SK-N-SH (cell line): ENCODE measurements around the gene TRIP13. TPM values are rescaled to one million over a fixed set of nuclear protein-coding genes. Genes with fewer than 3 reads are reported as not detected.

Experiments used
- CTCF ChIA-PET: fragments of 300-600, 350-600 bp; formaldehyde crosslinking; extraction: SDS; loops from one replicate; lab custom pipeline; 2021; lab: Yijun Ruan, JAX
- POLR2A ChIA-PET: fragments of 350-600 bp; sonication (Branson Sonifier 250); formaldehyde crosslinking; extraction: SDS; loops from one replicate; lab custom pipeline; 2020; ENCODE audit warnings: antibody characterized with exemption, inconsistent platforms; lab: Yijun Ruan, JAX
- DNase-seq: peaks from one replicate; pipeline ENCODE4 v3.0.0; 2012
- H2AFZ ChIP-seq: fragments of 200-600 bp; sonication (generic); 2 replicates; pipeline ENCODE4 v1.8.1; 2016; ENCODE audit warnings: antibody characterized with exemption, mild to moderate bottlenecking, low read depth
- H3F3A ChIP-seq: fragments of 200-600 bp; sonication (generic); replicated peaks from 2 replicates; pipeline ENCODE3; 2016; ENCODE audit warnings: antibody characterized with exemption, mild to moderate bottlenecking; ENCODE audit not compliant: insufficient read depth
- H3K27ac ChIP-seq, 2 experiments: fragments of 200-500 bp in 1 of 2; fragments of 200-600 bp in 1 of 2; sonication (Bioruptor generic) in 1 of 2; sonication (generic), shearing (Covaris generic) in 1 of 2; 2 replicates each; pipeline versions ENCODE4 v1.5.1 to v1.6.1; 2014 to 2016; ENCODE audit warnings: low read depth in 2 of 2, inconsistent platforms in 1 of 2, low read length in 1 of 2, mild to moderate bottlenecking in 1 of 2, mixed read lengths in 1 of 2
- H3K27me3 ChIP-seq: fragments of 200-600 bp; sonication (generic), shearing (Covaris generic); 2 replicates; pipeline ENCODE4 v1.6.1; 2016; ENCODE audit warnings: mixed run types; ENCODE audit not compliant: insufficient read depth
- H3K36me3 ChIP-seq, 2 experiments: fragments of 200-500 bp in 1 of 2; fragments of 200-600 bp in 1 of 2; sonication (Bioruptor generic) in 1 of 2; sonication (generic) in 1 of 2; replicated peaks in 1 of 2; 2 replicates each; pipeline versions ENCODE3 to v1.5.1; 2014 to 2016; ENCODE audit warnings: low read length in 1 of 2, mild to moderate bottlenecking in 1 of 2; ENCODE audit not compliant: insufficient read depth in 2 of 2, control insufficient read depth in 1 of 2
- H3K4me1 ChIP-seq, 2 experiments: fragments of 200-500 bp in 1 of 2; fragments of 200-600 bp in 1 of 2; sonication (Bioruptor generic) in 1 of 2; sonication (generic), shearing (Covaris generic) in 1 of 2; 2 replicates each; pipeline versions ENCODE4 v1.5.1 to v1.6.1; 2014 to 2016; ENCODE audit warnings: low read depth in 1 of 2, low read length in 1 of 2, mixed run types in 1 of 2; ENCODE audit not compliant: insufficient read depth in 2 of 2, control insufficient read depth in 1 of 2
- H3K4me2 ChIP-seq: fragments of 200-600 bp; sonication (generic), shearing (Covaris generic); 2 replicates; pipeline ENCODE4 v1.6.1; 2017; ENCODE audit warnings: mixed run types
- H3K4me3 ChIP-seq, 2 experiments: fragments of 200-500 bp in 1 of 2; fragments of 200-600 bp in 1 of 2; sonication (Bioruptor generic) in 1 of 2; sonication (generic), shearing (Covaris generic) in 1 of 2; 2 replicates each; pipeline versions ENCODE4 v1.5.1 to v1.8.1; 2014 to 2016; ENCODE audit warnings: low read depth in 2 of 2, inconsistent platforms in 1 of 2, low read length in 1 of 2, mild to moderate bottlenecking in 1 of 2, mixed read lengths in 1 of 2, moderate library complexity in 1 of 2
- H3K79me2 ChIP-seq: fragments of 200-600 bp; sonication (generic); 2 replicates; pipeline ENCODE4 v1.8.1; 2017; ENCODE audit warnings: mild to moderate bottlenecking; ENCODE audit not compliant: insufficient read depth
- H3K9ac ChIP-seq: fragments of 200-600 bp; sonication (generic); 2 replicates; pipeline ENCODE4 v1.6.1; 2017; ENCODE audit warnings: mixed run types
- H3K9me2 ChIP-seq: fragments of 200-600 bp; sonication (generic); 2 replicates; pipeline ENCODE4 v1.6.1; 2017; ENCODE audit warnings: mixed run types
- H3K9me3 ChIP-seq: fragments of 200-600 bp; sonication (generic); 2 replicates; pipeline ENCODE4 v1.6.1; 2017; ENCODE audit warnings: mixed run types, mild to moderate bottlenecking, moderate library complexity
- H4K20me1 ChIP-seq: fragments of 200-600 bp; sonication (generic); 2 replicates; pipeline ENCODE4 v1.6.1; 2017; ENCODE audit warnings: mild to moderate bottlenecking, mixed run types; ENCODE audit not compliant: insufficient read depth
- CHD2 ChIP-seq: fragments of 150-350 bp; IDR thresholded peaks from 2 replicates; pipeline ENCODE4 v1.6.1; 2018; ENCODE audit warnings: low read length; ENCODE audit not compliant: partially characterized antibody
- EZH2phosphoT487 ChIP-seq: fragments of 200-600 bp; sonication (generic); IDR thresholded peaks from 2 replicates; pipeline ENCODE4 v1.6.1; 2017; ENCODE audit warnings: low read depth, mixed run types, mild to moderate bottlenecking, antibody characterized with exemption, moderate library complexity, borderline replicate concordance
- FOSL2 ChIP-seq: IDR thresholded peaks from 2 replicates; pipeline ENCODE4 v1.4.0; 2012; ENCODE audit warnings: low read depth, mild to moderate bottlenecking, moderate library complexity, borderline replicate concordance
- FOXM1 ChIP-seq: IDR thresholded peaks from 2 replicates; pipeline ENCODE4 v1.4.0; 2012; ENCODE audit warnings: low read depth, mild to moderate bottlenecking
- MXI1 ChIP-seq: IDR thresholded peaks from 2 replicates; pipeline ENCODE4 v1.6.1; 2012; ENCODE audit warnings: mild to moderate bottlenecking, low read depth, low read length, improper control_type of control experiment
- NFIC ChIP-seq: IDR thresholded peaks from 2 replicates; pipeline ENCODE4 v1.4.0; 2012; ENCODE audit warnings: borderline replicate concordance
- PBX3 ChIP-seq: IDR thresholded peaks from 2 replicates; pipeline ENCODE4; 2012
- RCOR1 ChIP-seq: fragments of 150-350 bp; IDR thresholded peaks from 2 replicates; pipeline ENCODE4 v1.6.1; 2017; ENCODE audit warnings: antibody characterized with exemption, low read length
- REST ChIP-seq: IDR thresholded peaks from 2 replicates; pipeline ENCODE4 v1.6.1; 2012; ENCODE audit warnings: mild to moderate bottlenecking, low read depth, low read length, moderate library complexity
- SIN3A ChIP-seq: IDR thresholded peaks from 2 replicates; pipeline ENCODE4 v1.6.1; 2012; ENCODE audit warnings: low read depth, mild to moderate bottlenecking, low read length, moderate library complexity, borderline replicate concordance
- SMC3 ChIP-seq: IDR thresholded peaks from 2 replicates; pipeline ENCODE4 v1.6.1; 2012; ENCODE audit warnings: low read depth, low read length, improper control_type of control experiment
- TAF1 ChIP-seq: IDR thresholded peaks from 2 replicates; pipeline ENCODE4 v1.6.1; 2012; ENCODE audit warnings: low read depth, mild to moderate bottlenecking, low read length, moderate library complexity, borderline replicate concordance
- TCF12 ChIP-seq: IDR thresholded peaks from 2 replicates; pipeline ENCODE4 v1.4.0; 2012
- TEAD4 ChIP-seq: IDR thresholded peaks from 2 replicates; pipeline ENCODE4 v1.4.0; 2012; ENCODE audit warnings: mild to moderate bottlenecking, borderline replicate concordance; ENCODE audit not compliant: insufficient read depth
- USF1 ChIP-seq: IDR thresholded peaks from 2 replicates; pipeline ENCODE4 v1.4.0; 2012; ENCODE audit warnings: low read depth, borderline replicate concordance
- WGBS: methylation state at CpG from one replicate; pipeline ENCODE4 v1.1.6; 2017; ENCODE audit warnings: low lambda C conversion rate; 5-methylcytosine and 5-hydroxymethylcytosine counted together
- polyA plus RNA-seq, 3 experiments: library from polyadenylated mRNA; depleted of rRNA; stranded (reverse); fragments of >200 nt; gene quantifications; 2 replicates each; pipeline ENCODE4 v1.2.3, GENCODE V29; 2012

Gene TRIP13
- polyA plus RNA-seq, 1 of the 3 experiments (the other 2 are of a cell fraction) = 24.1 TPM

- Histone ChIP-seq H3F3A (no peaks in the 10 kb centered on the region), H3K4me3 (no peak overlapping the region; a peak in 1 of 4 replicates), H3K36me3 (peaks cover 15 to 36% of the 10 kb centered on the region in 2 experiments), H3K79me2 (no peaks in the 10 kb centered on the region), H4K20me1 (no peaks in the 10 kb centered on the region), H3K4me2 (no peak overlapping the region), H3K27me3 (no peaks in the 10 kb centered on the region), H3K4me1 (no peaks in the 10 kb centered on the region), H2AFZ (no peak overlapping the region), H3K9me3 (no peaks in the 10 kb centered on the region), H3K9me2 (no peaks in the 10 kb centered on the region), H3K9ac (no peak overlapping the region), H3K27ac (no peak overlapping the region)
- CTCF ChIA-PET = interaction anchor here (1.0 to 9.2 kb wide), 6 partner anchors 17 to 253 kb away, joined by 4 to 119 read pairs (median 4); partner anchors contain the start of gene NKD2
- TF ChIP-seq NFIC = no peak
- TF ChIP-seq PBX3 = no peak
- no peak for TF ChIP-seq FOSL2
- no peak for TF ChIP-seq SIN3A
- no peak for TF ChIP-seq TAF1
- TF ChIP-seq MXI1 = no peak
- no peak for TF ChIP-seq REST
- no peak for TF ChIP-seq EZH2phosphoT487
- no peak for TF ChIP-seq USF1
- no peak for TF ChIP-seq RCOR1
- TF ChIP-seq TCF12 = no peak
- no peak for TF ChIP-seq SMC3
- TF ChIP-seq CHD2 = no peak
- no peak for TF ChIP-seq TEAD4
- TF ChIP-seq FOXM1 = no peak
- DNase-seq = no peak
- WGBS = 96% methylated on average over 7 of the region's 7 CpGs
- POLR2A ChIA-PET = no interaction called here
Observed at GRCh38 chr5:920321-920720, 27.6 kb downstream of the TRIP13 start.
